IMR-90 (cell line): ENCODE data around the gene EMP1. TPM values are rescaled to one million over a fixed set of nuclear protein-coding genes. Genes with fewer than 3 reads are reported as not detected.

ENCODE experiments used
- ATAC-seq: fragments of 200-7000 bp; cut with Tn5 transposase; 2 replicates; pipeline ENCODE4 v1.9.1; 2020; ENCODE audit warnings: low read depth, mild to moderate bottlenecking, moderate library complexity
- BruUV-seq: library from RNA; stranded (reverse); fragments of 400-500 nt; replicated peaks from 2 replicates; lab custom pipeline; 2021; lab: Mats Ljungman, UMichigan
- CTCF ChIA-PET: fragments of 300-600 bp; formaldehyde crosslinking; extraction: SDS; loops from one replicate; lab custom pipeline; 2021; ENCODE audit warnings: antibody characterized with exemption; lab: Yijun Ruan, JAX
- POLR2A ChIA-PET: fragments of 300-600 bp; sonication (Branson Sonifier 250); formaldehyde crosslinking; loops from one replicate; lab custom pipeline; 2022; ENCODE audit warnings: antibody characterized with exemption; ENCODE audit not compliant: unreplicated experiment; lab: Charles Lee
- DNase-seq: peaks from one replicate; pipeline ENCODE4 v3.0.0; 2013
- H2AFZ ChIP-seq: replicated peaks from 2 replicates; pipeline ENCODE3; 2013; ENCODE audit warnings: low read length, mild to moderate bottlenecking; ENCODE audit not compliant: poor library complexity
- H2AK5ac ChIP-seq: 2 replicates; pipeline ENCODE4 v1.6.1; 2013; ENCODE audit warnings: low read depth, low read length, inconsistent platforms
- H2AK9ac ChIP-seq: replicated peaks from 2 replicates; pipeline ENCODE3; 2013; ENCODE audit warnings: mild to moderate bottlenecking, low read depth, low read length, moderate library complexity; ENCODE audit not compliant: poor library complexity
- H2BK120ac ChIP-seq: 2 replicates; pipeline ENCODE4 v1.6.1; 2013; ENCODE audit warnings: low read depth, low read length, inconsistent platforms
- H2BK15ac ChIP-seq: 3 replicates; pipeline ENCODE4 v1.6.1; 2013; ENCODE audit warnings: low read depth, low read length, inconsistent platforms
- H2BK20ac ChIP-seq: 2 replicates; pipeline ENCODE4 v1.6.1; 2013; ENCODE audit warnings: low read depth, mild to moderate bottlenecking, inconsistent platforms, low read length, moderate library complexity
- H2BK5ac ChIP-seq: 2 replicates; pipeline ENCODE4 v1.6.1; 2013; ENCODE audit warnings: mild to moderate bottlenecking, low read depth, low read length, inconsistent platforms; ENCODE audit not compliant: poor library complexity, severe bottlenecking
- H3K14ac ChIP-seq: replicated peaks from 2 replicates; pipeline ENCODE4 v1.6.1; 2013; ENCODE audit warnings: low read depth, low read length, inconsistent platforms
- H3K18ac ChIP-seq: 2 replicates; pipeline ENCODE4 v1.6.1; 2013; ENCODE audit warnings: low read depth, low read length, control low read depth
- H3K23ac ChIP-seq: 2 replicates; pipeline ENCODE4 v1.6.1; 2013; ENCODE audit warnings: low read depth, low read length, inconsistent platforms
- H3K27ac ChIP-seq: 2 replicates; pipeline ENCODE4 v1.5.1; 2013; ENCODE audit warnings: mild to moderate bottlenecking, control low read depth, low read length; ENCODE audit not compliant: insufficient read depth
- H3K27me3 ChIP-seq: 2 replicates; pipeline ENCODE4 v1.6.1; 2013; ENCODE audit warnings: low read length; ENCODE audit not compliant: control insufficient read depth, insufficient read depth
- H3K36me3 ChIP-seq: 2 replicates; pipeline ENCODE4 v1.6.1; 2013; ENCODE audit warnings: low read length, mixed read lengths; ENCODE audit not compliant: control insufficient read depth, insufficient read depth
- H3K4ac ChIP-seq: 2 replicates; pipeline ENCODE4 v1.6.1; 2013; ENCODE audit warnings: low read depth, low read length, inconsistent platforms
- H3K4me1 ChIP-seq: 2 replicates; pipeline ENCODE4 v1.6.1; 2013; ENCODE audit warnings: low read length, mixed read lengths; ENCODE audit not compliant: control insufficient read depth, insufficient read depth
- H3K4me2 ChIP-seq: 2 replicates; pipeline ENCODE4 v1.6.1; 2013; ENCODE audit warnings: low read depth, mild to moderate bottlenecking, control low read depth, low read length, moderate library complexity
- H3K4me3 ChIP-seq: 2 replicates; pipeline ENCODE4 v1.5.1; 2013; ENCODE audit warnings: low read depth, mild to moderate bottlenecking, control low read depth, low read length, moderate library complexity; ENCODE audit not compliant: insufficient read depth
- H3K56ac ChIP-seq: 2 replicates; pipeline ENCODE4 v1.6.1; 2013; ENCODE audit warnings: low read length, inconsistent platforms; ENCODE audit not compliant: insufficient read depth; ENCODE audit errors: extremely low read depth
- H3K79me1 ChIP-seq, 2 experiments: 2 replicates each; pipeline ENCODE4 v1.6.1; 2013; ENCODE audit warnings: low read length in 2 of 2, inconsistent platforms in 1 of 2, low read depth in 1 of 2
- H3K9ac ChIP-seq: 2 replicates; pipeline ENCODE4 v1.6.1; 2013; ENCODE audit warnings: low read depth, low read length, control low read depth
- H3K9me1 ChIP-seq: 2 replicates; pipeline ENCODE4 v1.6.1; 2013; ENCODE audit warnings: low read length, inconsistent platforms; ENCODE audit not compliant: insufficient read depth
- H3K9me3 ChIP-seq: 2 replicates; pipeline ENCODE4 v1.6.1; 2013; ENCODE audit warnings: low read length; ENCODE audit not compliant: control insufficient read depth, insufficient read depth
- H4K20me1 ChIP-seq: 2 replicates; pipeline ENCODE4 v1.6.1; 2013; ENCODE audit warnings: low read length, inconsistent platforms; ENCODE audit not compliant: insufficient read depth
- H4K5ac ChIP-seq: 2 replicates; pipeline ENCODE4 v1.6.1; 2013; ENCODE audit warnings: mild to moderate bottlenecking, low read depth, low read length, control low read depth
- H4K8ac ChIP-seq, 2 experiments: 2 replicates each; pipeline ENCODE4 v1.6.1; 2013; ENCODE audit warnings: low read depth in 2 of 2, low read length in 2 of 2, control low read depth in 1 of 2, inconsistent platforms in 1 of 2
- H4K91ac ChIP-seq: 2 replicates; pipeline ENCODE4 v1.6.1; 2013; ENCODE audit warnings: low read depth, low read length, inconsistent platforms; ENCODE audit not compliant: insufficient read depth
- CEBPB ChIP-seq: IDR thresholded peaks from 2 replicates; pipeline ENCODE4 v1.6.1; 2012; ENCODE audit warnings: low read depth, low read length, improper control_type of control experiment
- RCOR1 ChIP-seq: IDR thresholded peaks from 2 replicates; pipeline ENCODE4 v1.6.1; 2012; ENCODE audit warnings: mild to moderate bottlenecking, low read length, improper control_type of control experiment; ENCODE audit not compliant: insufficient replicate concordance
- WGBS, 2 experiments: methylation state at CpG; one replicate each; pipeline versions ENCODE4 v1.1.5 to v1.1.7; 2013; ENCODE audit warnings: missing lambda C conversion rate in 2 of 2; ENCODE audit not compliant: insufficient read length in 1 of 2; ENCODE audit errors: extremely low coverage in 2 of 2; 5-methylcytosine and 5-hydroxymethylcytosine counted together
- dilution Hi-C: fragments of 300-500 bp; cut with HindIII; formaldehyde crosslinking; loops from one replicate; pipeline ENCODE4 v1.14.3; 2018; ENCODE audit warnings: low sequenced_read_pairs; ENCODE audit not compliant: unreplicated experiment
- in situ Hi-C: fragments of 300-500 bp; cut with MboI; formaldehyde crosslinking; loops from 3 replicates; pipeline ENCODE4 v1.14.3; 2019; ENCODE audit warnings: low sequenced_read_pairs, inconsistent platforms, mixed read lengths
- intact Hi-C: fragments of 100-400 bp; cut with micrococcal nuclease; formaldehyde crosslinking; loops from 2 replicates; pipeline ENCODE4 v1.10.0; 2022
- polyA plus RNA-seq, 3 experiments: library from polyadenylated mRNA; depleted of rRNA; stranded (reverse); fragments of >200 nt; gene quantifications; 2 replicates each; pipeline ENCODE4 v1.2.3, GENCODE V29; 2012; ENCODE audit warnings: low replicate concordance in 1 of 3
- total RNA-seq: library from RNA; depleted of rRNA; stranded (reverse); fragments of >200 nt; gene quantifications from 2 replicates; pipeline ENCODE4 v1.2.3, GENCODE V29; 2012

The EMP1 gene
- total and polyA plus RNA-seq, 2 of the 4 experiments (the other 2 are of a cell fraction): 137 to 201 TPM

- H2BK15ac ChIP-seq: no peak overlapping the region
- in situ Hi-C loops (no loop called here), intact Hi-C loops (no loop called here), dilution Hi-C loops (no loop called here)
- no peaks in the 10 kb centered on the region for H3K9me1 ChIP-seq
- DNase-seq (peak; percentile 46), ATAC-seq (peak; percentile 54)
- no peak overlapping the region for H3K14ac ChIP-seq
- H4K91ac ChIP-seq: no peak overlapping the region
- peak overlapping the region; percentile 44; the same call in 1 of the 2 replicates for H3K4me2 ChIP-seq
- H2AK9ac ChIP-seq: no peak overlapping the region
- H3K36me3 ChIP-seq: no peaks in the 10 kb centered on the region
- H4K20me1 ChIP-seq: no peaks in the 10 kb centered on the region
- no peak overlapping the region for H4K5ac ChIP-seq
- H2BK5ac ChIP-seq: peak overlapping the region; percentile 44
- no peak overlapping the region for H3K23ac ChIP-seq
- no peaks in the 10 kb centered on the region for H3K9me3 ChIP-seq
- no peak overlapping the region for H3K27ac ChIP-seq
- H3K79me1 ChIP-seq: no peaks in the 10 kb centered on the region
- H4K8ac ChIP-seq: no peak overlapping the region
- no peak overlapping the region for H3K18ac ChIP-seq
- no peak overlapping the region for H3K9ac ChIP-seq
- no peak overlapping the region for H2AFZ ChIP-seq
- no CpG with 5 or more reads among the region's 2 CpGs for WGBS, 2 experiments
- ChIA-PET POLR2A (no interaction called here), CTCF (no interaction called here)
- no TSS peak for BruUV-seq
- no peak overlapping the region for H3K4me3 ChIP-seq
- no peak overlapping the region for H2BK20ac ChIP-seq
- peaks cover 4% of the 10 kb centered on the region for H3K4me1 ChIP-seq
- 0 out of 2 replicates have a peak overlapping the region, but pooled peaks have one; percentile 3 for H3K56ac ChIP-seq
- TF ChIP-seq RCOR1: no peak
- TF ChIP-seq CEBPB: 0 out of 2 replicates have a peak, but pooled peaks have one; percentile 1
- no peak overlapping the region for H3K4ac ChIP-seq
- no peak overlapping the region for H2AK5ac ChIP-seq
- H3K27me3 ChIP-seq: no peaks in the 10 kb centered on the region
- H2BK120ac ChIP-seq: no peak overlapping the region
Observed at GRCh38 chr12:13156277-13156676, 40.2 kb upstream of the EMP1 start.
